ENCODE results near the gene DHX15. TPM values are rescaled to one million over a fixed set of nuclear protein-coding genes. Genes with fewer than 3 reads are reported as not detected.

Gene DHX15
- total and polyA plus RNA-seq, 4 experiments from 2014 or later, result 33.3 to 131 (median 94.6) TPM

Small RNA genes within 50 kb of the gene (microRNA-seq; reads per million reads assigned to microRNA genes)
- not detected for gene MIR573 (ENCODE audit: borderline microRNAs expressed, borderline number of aligned reads, borderline replicate concordance)

Other genes starting within 250 kb of the DHX15 start
- not detected for gene SOD3, start 211.0 kb upstream of the DHX15 start, total RNA-seq
- gene SOD3, start 211.0 kb upstream of the DHX15 start, polyA plus RNA-seq, result not detected

Measured in CD4-positive, alpha-beta memory T cell (primary cell).